NCI-H2029 (cell line): ENCODE results near the gene APOL1.
A peak's percentile ranks its signal among the peaks of the same experiment; 100 is the strongest.

Source experiments
- DNase-seq: peaks from one replicate; lab custom pipeline; 2025; lab: John Stamatoyannopoulos, UW

Gene APOL1

DNA sequence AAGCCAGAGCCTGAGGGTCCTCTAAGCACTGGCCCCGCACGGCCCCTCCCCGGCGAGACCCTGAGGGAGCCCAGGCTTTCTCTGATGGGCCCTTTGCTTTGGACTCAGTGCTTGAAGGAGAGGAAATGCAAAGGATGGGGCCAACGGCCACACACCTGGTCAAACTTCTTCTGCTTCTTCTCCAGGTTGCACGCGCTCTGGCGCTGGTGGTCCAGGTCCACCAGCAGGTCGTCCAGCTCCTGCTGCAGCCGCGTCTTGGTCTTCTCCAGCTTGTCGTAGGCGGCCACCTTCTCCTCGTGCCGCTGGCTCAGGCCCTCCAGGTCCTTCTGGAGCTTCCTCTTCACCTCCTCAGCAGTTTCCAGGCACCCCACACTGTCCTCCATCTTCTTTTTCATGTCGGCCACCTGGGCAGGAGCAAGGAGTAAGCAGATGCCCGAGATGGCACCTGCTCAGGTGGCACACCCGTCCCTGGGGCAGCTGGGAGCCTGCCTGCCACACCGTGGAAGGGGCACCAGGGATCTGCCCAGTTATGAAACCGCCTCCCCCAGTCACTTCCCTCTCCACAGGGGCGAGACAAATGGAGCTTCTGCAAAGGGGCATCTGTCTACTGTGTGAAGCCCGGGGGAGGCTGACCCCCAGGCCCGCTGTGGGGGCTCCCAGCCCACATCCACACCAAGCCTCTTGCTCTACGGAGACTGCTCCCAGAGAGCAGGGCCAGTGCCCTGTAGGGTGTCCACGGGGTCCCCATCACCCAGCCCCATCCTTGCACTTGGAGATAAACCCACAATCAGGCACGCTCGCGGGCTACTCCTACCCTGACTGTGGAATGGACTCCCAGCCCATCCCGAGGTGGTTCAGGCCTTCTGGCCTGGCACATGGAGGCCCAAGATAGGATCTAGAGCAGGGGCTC, 39.2 kb downstream of the APOL1 start:
- no peak for DNase-seq

DNA sequence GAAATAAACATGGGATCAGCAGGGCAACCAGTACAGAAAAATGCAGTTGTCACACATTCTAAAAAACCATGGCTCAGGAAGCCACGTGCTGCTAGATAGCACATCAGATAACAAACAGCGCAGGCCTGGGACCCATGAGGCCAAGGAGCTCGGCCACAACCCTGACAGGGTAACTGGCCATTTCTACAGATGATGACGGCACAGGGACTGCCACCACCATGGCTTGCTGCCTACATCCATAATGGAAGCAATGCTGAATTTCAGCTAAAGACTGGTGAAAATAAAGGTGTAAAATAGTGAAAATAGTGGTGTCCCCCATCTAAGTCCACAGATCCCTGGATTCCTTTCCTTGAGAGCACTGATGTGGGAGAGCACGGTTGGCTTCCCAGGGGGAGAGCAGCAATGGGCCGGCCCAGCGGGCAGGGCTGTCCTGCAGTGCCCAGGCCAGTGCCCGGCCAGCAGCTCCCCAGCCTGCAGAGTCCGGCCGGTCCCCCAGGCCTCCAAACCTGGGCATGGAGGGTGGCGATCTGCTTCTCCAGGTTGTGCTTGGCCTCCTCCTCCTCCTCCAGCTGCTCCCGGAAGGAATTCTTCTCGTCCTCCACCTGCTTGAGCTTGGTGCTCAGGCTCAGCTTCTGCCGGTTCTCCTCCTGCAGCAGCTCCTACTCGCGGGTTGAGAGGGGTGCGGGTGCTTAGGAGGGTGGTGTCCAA, 40.0 kb downstream of the APOL1 start:
- no peak for DNase-seq

- DNase-seq = no peak
Measured at GRCh38 chr22:36293606-36294292, 40.8 kb downstream of the APOL1 start.

DNA sequence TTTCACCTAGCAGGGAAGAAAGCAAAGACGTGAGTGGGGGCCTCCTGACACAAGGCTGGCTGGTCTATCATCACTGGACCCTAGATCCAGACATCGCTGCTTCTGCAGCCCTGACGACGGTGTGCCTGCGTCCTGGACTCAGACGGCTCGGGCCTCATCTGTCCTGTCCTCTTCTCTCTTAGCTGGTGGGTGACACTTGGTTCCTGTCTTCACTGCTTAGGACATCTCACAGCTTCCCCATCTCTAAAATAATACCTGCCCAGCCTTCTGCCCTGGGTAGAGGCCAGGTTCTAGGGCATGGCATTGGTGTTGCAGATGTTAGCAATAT, 41.3 kb downstream of the APOL1 start:
- DNase-seq = no peak

- no peak for DNase-seq
Measured at GRCh38 chr22:36294801-36295200, 41.9 kb downstream of the APOL1 start.

DNA sequence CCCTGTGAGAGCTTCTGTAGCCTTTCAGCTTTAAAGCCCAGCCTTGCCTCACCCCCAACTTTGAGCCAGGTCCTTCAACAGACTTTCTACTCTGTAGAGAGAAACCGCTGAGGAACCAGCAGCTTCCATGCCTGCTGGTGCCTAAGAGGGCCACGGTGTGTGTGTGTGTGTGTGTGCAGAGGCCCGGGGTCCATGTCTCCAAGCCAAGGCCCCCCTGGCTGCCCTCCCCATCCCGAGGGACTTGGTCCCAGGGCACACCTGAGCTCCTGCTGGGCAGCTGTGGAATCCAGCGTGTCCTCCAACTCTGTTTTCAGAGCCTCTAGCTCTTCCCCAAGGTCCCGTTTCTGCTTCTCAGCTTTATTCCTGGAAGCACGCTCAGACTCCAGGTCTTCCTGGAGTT, 42.3 kb downstream of the APOL1 start:
- DNase-seq = no peak

GRCh38 chr22:36296690-36297089, 43.8 kb downstream of the APOL1 start:
- no peak for DNase-seq

DNA sequence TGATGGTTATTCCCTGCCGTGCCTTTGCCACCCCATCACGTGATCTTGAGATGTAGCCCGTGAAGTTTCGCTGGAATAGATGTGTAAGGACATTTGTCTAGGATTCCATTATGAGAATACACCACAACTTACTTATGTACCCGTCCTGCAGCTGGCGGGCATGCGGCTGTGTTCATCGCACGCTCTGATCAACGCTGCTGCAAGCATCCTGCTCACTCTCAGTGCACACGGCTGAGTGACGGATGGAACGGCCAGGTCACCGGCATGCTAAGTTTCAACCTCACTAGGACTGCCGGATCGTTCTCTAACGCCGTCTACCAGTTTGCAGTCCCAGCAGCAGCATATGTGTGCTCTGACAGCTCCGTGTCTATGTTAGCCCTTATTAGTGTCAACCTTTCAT, 44.6 kb downstream of the APOL1 start:
- no peak for DNase-seq

DNA sequence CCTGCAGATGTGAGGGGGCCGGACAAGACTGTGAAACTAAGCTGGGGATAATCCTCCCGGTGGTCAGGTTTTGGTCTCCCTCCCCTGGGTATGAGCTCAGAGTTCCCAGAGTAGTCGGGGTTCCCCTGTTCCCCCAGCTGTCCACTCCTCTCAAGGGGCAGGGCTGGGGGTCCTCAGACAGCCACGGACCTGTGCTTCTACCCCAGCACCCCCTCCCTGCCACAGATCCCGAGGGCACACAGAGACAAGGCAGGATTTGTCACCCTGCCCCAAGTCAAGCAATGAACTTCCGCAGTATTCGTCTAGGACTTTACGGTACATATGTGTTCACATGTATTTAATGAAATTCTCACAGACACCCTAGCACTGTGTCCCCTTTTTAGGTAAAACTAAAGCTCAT, 45.2 kb downstream of the APOL1 start:
- DNase-seq = no peak

DNA sequence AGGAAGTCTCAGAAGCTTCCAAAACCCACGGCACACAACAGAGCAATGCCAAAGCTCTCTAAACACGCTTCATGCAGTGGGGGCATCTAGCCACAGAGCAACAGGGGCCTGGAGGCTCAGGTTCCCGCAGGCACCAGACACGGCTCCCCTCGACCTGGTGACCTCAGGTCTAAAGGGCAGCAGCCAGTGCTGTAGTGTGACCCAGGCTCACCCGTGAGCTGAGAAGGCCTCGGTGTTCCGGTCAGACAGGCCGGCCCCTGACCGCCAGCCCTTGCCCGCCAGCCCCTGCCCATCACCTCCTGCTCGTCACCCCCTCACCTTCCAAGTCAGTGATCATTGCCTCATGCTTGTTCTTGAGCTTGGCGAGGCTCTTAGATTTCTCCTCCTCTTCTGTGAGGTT, 45.7 kb downstream of the APOL1 start:
- DNase-seq = no peak

GRCh38 chr22:36299295-36299694, 46.4 kb downstream of the APOL1 start:
- no peak for DNase-seq

GRCh38 chr22:36299911-36300310, 47.0 kb downstream of the APOL1 start:
- DNase-seq = no peak

DNA sequence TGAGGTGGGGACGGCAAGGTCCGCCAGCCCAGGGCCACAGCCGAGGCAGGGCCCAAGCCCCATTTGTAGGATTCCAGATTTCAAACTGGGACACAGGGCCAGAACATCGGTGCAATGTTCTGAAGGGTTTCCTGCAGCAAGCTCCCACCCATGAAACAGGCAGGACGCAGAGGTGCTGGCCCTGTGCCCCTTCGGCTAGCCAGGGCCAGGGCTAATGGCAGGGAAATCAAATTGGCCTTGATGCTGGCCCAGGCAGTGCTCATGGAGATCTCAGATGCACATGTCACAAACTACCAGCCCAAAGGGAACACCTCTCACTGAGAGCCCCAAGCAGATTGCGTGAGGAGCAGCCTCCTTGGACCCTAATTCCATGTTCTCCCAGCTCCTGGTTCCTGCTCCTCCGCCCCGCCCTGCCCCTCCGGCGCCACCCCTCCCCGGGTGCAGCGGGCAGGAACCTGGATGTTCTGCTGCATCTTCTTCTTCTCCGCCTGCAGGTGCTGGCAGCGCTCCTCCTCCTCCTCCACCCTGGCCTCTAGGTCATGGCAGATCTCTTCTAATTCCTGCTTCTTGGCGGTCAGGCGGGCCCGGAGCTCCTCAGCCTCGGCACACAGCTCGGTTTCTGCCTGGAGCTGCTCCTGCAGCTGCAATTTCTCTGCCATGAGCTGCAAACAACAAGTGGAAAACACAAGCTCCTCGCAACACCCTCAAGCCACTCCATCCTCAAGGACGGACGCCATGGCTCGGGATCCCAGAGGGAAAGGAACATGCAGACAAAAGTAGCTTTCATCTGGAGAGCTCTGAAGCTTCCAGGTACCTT, 47.7 kb downstream of the APOL1 start:
- DNase-seq = no peak

DNA sequence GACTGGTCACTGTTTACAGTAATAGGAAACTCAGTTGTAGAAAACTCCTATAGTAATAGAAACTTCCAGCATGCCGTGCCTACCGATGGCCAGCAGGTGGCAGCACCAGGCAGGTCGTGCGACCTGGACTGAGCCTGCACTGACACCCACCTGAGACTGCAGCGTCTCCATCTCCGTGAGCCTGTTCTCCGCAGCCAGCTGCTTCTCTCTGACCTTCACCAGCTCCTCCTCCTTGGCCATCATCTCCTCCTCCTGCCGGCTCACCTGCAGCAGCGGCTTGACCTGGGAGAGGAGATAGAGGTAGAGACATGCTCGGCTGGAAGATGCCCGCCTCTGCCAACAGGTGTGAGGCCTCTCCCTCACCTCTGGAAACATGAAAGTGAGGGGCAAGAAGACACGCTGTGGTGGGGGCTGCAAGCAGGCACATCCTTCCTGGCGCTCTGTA, 48.5 kb downstream of the APOL1 start:
- DNase-seq = peak; percentile 35

DNA sequence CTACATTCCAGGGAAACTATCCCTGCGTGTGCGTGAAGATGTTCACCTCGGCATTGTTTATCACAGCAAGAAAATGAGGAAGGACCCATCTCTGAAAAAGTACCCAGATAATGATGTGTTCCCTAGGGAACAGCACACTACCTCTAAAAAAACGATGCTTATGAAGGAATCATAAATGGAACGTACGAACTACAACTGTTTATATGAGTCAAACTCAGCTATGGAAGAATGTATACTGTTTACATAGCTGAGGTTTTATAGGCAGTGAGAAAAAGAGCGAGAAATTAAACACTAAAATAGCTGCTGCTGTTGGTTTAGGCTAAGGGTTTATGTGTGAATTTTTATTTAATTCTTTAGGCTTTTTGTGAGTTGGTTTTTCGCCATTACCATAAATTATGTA, 48.9 kb downstream of the APOL1 start:
- no peak for DNase-seq

DNA sequence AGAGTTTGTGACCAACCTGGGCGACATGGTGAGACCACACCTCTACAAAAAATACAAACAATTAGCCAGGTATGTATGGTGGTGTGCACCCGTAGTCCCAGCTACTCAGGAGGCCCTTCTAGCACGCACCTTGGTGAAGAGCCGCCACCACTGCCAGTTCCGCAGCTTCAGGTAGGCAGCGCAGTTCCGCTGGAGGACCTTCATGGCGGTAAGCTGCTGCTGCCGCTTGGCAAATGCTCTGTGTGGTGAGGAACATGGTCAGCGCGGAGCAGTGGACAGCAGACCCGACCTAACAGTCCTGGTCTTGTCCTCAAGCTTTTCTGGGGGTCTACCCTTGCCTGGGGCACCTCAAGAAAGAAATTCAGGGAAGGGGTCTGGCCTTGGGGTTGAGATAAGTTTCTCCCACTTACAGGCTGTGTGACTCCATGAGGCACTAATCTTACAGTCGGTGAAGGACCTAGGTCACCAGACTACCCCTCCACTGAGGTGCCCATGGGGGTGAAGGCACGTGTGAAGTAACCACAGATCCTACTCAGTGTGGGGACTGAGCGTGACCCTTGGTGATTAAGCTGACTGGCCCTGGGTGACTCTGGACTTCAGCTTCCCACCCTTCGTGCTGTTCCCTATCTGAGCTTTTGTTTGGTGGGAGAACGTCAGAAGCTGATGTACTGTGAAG, 49.6 kb downstream of the APOL1 start:
- DNase-seq = no peak

- DNase-seq = no peak
Measured at GRCh38 chr22:36303115-36303467, 50.2 kb downstream of the APOL1 start.

GRCh38 chr22:36303874-36304273, 50.9 kb downstream of the APOL1 start:
- no peak for DNase-seq

DNA sequence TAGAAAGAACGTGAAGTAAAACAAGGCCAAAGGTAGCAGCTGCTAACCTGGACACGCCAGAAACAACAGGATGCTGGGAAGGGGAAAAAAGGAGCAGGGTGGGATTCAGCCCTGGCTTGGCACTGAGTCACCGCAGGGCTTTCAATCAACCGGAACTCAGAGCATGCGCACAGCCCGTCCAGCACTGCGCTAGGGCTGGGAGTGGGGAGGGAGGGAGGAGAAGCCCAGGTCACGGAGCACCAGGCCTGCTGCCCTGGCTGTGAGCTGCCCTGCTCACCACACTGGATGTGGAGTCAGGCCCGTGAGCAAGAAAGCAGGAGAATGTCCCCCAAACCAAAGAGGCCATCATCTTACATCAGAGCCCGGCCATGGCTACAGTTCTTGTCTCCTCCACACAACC, 51.5 kb downstream of the APOL1 start:
- DNase-seq = no peak

GRCh38 chr22:36305813-36306212, 52.9 kb downstream of the APOL1 start:
- no peak for DNase-seq

DNA sequence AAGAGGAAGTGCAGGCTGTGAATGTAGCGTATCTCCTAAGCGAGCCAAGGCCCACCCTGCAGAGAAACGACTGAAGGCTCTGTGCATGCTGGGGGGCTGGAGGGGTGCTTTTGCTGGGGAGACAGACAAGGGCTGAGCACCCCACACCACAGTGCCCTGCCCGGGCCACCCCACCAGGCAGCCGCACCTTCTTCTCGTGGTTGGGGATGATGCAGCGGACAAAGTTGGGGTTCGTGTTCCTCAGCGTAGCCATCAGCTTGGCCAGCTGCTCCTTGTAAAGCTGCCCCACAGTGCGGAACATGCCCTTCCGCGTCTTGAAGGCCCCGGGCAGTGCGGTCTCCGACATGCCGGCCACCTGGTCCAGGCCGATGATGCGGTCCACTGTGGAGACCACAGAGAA, 53.3 kb downstream of the APOL1 start:
- no peak for DNase-seq

DNA sequence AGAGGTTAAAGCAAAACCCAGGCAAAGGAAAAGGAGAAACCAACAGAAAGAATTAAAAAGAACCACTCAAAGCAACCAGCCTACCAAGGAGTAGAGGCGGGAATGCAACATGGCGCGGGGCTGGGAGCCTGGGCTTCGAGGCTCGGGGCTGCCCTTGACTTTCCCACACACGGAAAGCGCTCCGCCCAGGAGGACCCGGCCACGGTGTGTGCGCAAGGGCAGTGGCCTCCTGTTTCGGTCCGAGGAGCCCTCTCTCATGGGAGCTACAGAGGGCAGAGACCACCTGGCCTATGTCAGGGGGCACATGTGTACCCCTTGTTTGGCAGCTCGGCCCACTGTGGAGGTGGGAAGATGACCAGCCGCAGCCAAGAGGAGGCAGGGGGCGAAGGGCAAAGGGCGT, 55.9 kb downstream of the APOL1 start:
- DNase-seq = no peak
